GM23338 (cell line): Measurements from ENCODE around the gene NUDT13.

ENCODE experiments used
- TF ChIP-seq, protein P1 (sequence below), 2 experiments: fragments of 200-600 bp in 1 of 2; sonication (generic) in 1 of 2; conservative IDR thresholded peaks; 2 replicates each; pipeline versions ENCODE4 v1.5.1 to v1.6.1; 2016 to 2017; ENCODE audit warnings: antibody characterized with exemption in 2 of 2, low read depth in 2 of 2, mild to moderate bottlenecking in 2 of 2, moderate library complexity in 1 of 2
- TF ChIP-seq, protein P2 (sequence below): IDR thresholded peaks from one replicate; pipeline ENCODE4 v1.6.1; 2018; ENCODE audit warnings: antibody characterized with exemption; ENCODE audit not compliant: unreplicated experiment

DNA sequence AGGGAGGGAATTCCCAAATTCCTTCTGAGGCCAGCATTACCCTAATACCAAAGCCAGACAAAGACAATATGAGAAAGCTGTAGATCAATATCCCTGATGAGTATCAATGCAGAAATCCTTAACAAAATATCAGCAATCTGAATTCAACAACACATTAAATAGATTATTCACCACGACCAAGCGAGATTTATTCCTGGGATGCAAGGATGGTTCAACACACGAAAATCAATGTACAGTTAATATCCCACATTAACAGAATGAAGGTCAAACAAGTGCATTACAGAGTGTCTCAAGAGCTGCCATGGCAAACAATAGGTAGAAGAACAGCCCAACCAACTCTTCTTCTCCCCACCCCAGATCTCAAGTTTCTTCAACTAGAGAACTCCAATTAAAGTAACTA, 51.4 kb downstream of the NUDT13 start:
- TF ChIP-seq, protein P1, sequence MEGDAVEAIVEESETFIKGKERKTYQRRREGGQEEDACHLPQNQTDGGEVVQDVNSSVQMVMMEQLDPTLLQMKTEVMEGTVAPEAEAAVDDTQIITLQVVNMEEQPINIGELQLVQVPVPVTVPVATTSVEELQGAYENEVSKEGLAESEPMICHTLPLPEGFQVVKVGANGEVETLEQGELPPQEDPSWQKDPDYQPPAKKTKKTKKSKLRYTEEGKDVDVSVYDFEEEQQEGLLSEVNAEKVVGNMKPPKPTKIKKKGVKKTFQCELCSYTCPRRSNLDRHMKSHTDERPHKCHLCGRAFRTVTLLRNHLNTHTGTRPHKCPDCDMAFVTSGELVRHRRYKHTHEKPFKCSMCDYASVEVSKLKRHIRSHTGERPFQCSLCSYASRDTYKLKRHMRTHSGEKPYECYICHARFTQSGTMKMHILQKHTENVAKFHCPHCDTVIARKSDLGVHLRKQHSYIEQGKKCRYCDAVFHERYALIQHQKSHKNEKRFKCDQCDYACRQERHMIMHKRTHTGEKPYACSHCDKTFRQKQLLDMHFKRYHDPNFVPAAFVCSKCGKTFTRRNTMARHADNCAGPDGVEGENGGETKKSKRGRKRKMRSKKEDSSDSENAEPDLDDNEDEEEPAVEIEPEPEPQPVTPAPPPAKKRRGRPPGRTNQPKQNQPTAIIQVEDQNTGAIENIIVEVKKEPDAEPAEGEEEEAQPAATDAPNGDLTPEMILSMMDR (conservative IDR thresholded peaks at IDR 0.05; ENCODE audit: low read depth in 2 of 2) = no peak
- TF ChIP-seq, protein P2, sequence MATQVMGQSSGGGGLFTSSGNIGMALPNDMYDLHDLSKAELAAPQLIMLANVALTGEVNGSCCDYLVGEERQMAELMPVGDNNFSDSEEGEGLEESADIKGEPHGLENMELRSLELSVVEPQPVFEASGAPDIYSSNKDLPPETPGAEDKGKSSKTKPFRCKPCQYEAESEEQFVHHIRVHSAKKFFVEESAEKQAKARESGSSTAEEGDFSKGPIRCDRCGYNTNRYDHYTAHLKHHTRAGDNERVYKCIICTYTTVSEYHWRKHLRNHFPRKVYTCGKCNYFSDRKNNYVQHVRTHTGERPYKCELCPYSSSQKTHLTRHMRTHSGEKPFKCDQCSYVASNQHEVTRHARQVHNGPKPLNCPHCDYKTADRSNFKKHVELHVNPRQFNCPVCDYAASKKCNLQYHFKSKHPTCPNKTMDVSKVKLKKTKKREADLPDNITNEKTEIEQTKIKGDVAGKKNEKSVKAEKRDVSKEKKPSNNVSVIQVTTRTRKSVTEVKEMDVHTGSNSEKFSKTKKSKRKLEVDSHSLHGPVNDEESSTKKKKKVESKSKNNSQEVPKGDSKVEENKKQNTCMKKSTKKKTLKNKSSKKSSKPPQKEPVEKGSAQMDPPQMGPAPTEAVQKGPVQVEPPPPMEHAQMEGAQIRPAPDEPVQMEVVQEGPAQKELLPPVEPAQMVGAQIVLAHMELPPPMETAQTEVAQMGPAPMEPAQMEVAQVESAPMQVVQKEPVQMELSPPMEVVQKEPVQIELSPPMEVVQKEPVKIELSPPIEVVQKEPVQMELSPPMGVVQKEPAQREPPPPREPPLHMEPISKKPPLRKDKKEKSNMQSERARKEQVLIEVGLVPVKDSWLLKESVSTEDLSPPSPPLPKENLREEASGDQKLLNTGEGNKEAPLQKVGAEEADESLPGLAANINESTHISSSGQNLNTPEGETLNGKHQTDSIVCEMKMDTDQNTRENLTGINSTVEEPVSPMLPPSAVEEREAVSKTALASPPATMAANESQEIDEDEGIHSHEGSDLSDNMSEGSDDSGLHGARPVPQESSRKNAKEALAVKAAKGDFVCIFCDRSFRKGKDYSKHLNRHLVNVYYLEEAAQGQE = no peak
